ENCODE data around the gene ITGA2.
A peak's percentile ranks its signal among the peaks of the same experiment; 100 is the strongest.

The ITGA2 gene

GRCh38 chr5:53017794-53018391 is 28.7 kb downstream of the ITGA2 start:
- no peak for DNase-seq

DNA sequence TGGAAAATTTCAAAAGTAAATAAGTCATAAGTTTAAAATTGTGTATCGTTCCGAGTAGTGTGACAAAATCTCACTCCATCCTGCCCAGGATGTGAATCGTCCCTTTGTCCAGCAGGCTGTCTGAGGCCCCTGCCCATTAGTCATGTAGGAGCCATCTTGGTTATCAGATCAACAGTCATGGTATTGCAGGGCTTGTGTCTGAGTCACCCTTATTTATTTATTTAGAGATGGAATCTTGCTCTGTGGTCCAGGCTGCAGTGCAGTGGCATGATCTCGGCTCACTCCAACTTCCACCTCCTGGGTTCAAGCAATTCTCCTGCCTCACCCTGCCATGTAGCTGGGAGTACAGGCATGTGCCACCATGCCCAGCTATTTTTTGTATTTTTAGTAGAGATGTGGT is 30.2 kb downstream of the ITGA2 start:
- DNase-seq, result no peak

DNA sequence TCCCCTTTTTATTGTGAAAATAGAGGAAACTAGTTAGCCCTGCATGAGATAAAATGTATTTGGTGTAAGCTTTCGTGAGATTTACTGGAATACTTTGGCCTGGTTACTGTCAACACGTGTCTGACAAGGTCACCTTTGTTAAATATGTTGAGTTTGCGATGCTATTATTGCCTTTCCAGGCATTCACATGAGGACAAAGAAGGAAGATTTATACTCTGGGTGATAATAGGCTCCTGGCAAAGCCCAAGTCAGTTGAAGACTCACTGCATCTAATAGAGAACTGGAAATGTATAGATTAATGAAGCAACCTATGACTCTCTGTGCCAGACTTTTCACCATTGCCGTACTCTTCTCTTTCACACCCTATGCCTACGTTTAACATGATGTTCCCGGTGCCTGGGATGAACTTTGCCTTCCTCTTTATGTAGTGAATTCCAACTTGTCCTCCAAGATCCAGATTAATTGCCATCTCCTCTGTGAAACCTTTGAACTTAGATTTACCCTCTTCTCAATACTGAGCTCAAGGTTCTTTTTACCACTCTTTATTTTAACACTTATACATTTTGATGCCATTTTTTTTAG is 33.9 kb downstream of the ITGA2 start:
- DNase-seq, result no peak

GRCh38 chr5:53023969-53024368 is 34.8 kb downstream of the ITGA2 start:
- DNase-seq, result no peak

GRCh38 chr5:53024535-53024934 is 35.4 kb downstream of the ITGA2 start:
- no peak for DNase-seq

GRCh38 chr5:53025487-53025886 is 36.3 kb downstream of the ITGA2 start:
- no peak for DNase-seq

GRCh38 chr5:53027913-53028312 is 38.8 kb downstream of the ITGA2 start:
- DNase-seq, result peak in 3 of 56 donors; percentile 6 to 14 (median 7)

DNA sequence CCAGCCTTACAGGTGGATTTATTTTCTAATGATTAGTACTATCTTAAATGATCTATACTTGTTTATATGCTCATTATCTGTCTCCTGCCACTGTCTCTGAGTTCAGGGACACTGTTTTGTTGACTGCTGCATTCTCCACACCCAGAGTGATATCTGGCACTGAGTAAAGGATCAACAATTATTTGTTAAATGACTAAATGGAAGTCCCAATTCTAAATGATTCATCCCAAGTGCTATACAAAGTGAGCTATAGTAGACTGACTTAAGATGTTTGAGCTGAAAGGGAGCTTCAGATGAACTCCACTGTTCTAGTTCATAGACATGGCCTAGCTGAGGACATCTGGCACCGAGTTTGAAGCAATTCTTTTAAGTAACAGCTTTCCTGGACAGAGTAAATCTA is 40.5 kb downstream of the ITGA2 start:
- DNase-seq, result no peak

GRCh38 chr5:53030893-53031292 is 41.7 kb downstream of the ITGA2 start:
- no peak for DNase-seq

DNA sequence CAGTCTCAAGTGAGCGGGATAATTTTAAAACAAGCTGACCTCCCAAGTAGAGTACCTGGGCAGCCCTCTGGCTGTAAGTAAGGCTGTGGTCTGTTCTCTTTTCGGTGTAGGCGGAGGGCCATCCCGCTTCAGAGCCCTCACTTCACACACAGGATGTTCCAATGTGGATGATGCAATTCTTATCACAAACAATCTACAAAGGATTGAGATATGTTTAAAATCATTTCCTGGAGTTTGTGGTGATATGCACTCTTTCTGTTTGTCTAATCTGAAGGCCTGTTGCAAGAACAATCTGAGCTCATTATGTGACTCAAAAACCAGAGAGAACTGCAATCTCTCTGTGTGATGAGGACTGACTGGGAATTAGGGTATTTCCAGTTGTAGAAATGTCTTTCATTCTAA is 42.5 kb downstream of the ITGA2 start:
- no peak for DNase-seq

DNA sequence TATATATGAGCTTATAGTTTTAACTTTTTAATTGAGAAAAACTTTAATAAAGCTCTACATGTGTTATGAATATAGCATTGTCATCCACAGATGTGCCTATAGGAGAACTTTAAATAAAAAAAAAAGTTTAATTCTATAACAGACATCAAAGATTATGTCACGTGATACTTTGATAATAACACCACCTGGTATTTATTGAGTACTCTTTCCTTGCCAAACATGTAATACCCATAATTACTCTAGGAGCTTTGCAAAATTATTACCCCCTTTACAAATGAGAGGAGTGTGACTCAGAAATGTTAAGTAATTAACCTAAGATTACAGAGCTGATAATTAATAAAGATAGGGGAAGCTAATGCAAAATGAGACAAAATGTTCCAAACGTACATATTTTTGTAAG is 43.0 kb downstream of the ITGA2 start:
- DNase-seq, result no peak

DNA sequence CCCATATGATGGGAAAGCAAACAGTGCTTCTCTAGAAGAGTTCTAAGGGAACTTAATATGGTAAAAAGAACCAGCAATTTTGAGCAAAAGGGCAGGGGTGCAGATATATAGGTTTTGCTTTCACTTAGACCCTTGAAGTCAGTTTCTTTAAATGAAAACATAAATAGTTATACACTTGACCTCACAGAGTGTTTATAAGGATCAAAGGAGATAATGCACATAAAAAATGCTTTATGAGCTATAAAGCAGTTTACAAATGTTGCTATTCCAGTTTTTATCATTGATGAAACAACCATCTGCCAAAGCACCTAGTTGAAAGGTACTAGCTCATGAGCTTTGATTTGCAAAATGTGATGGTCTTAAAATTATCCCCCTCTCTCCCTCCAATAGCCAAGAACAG is 45.7 kb downstream of the ITGA2 start:
- DNase-seq, result no peak

GRCh38 chr5:53035868-53036381 is 46.8 kb downstream of the ITGA2 start:
- no peak for DNase-seq

DNA sequence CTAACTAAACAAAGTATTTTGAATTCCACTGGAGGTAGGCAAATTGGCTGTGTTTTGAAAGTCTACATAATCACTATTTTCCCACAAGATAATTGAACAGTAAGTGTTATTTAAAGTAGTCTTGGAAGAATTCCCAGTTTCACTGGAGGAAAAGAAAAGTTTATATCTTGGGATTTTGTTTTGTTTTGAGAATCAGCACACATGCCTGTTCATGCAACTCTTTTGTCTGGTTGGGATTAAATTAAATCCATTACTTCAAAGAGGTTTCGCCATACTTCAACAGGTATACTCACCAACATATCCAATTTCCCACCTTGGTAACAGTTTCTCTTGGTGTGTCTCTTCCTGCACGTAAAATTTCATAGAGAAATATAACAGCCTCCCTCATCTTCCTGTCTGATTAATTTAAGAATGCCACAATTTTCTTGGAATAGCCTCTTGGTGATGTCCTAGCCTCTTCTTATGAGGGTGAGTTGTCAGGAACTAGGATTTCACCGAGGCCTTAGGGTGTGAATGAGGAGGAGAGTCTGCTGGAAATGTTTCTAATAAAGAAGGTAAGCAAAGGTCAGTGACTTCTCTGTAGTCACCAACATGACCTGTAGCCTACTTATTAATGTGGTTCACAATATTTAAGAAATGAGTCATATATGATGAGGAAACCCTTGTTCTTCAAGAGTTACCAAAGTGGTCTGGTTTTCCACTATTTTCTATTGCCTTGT is 48.1 kb downstream of the ITGA2 start:
- no peak for DNase-seq

GRCh38 chr5:53038196-53038847 is 49.2 kb downstream of the ITGA2 start:
- DNase-seq, result no peak

- DNase-seq, result no peak
Observed at GRCh38 chr5:53039855-53040254, 50.7 kb downstream of the ITGA2 start.

GRCh38 chr5:53041071-53041692 is 52.0 kb downstream of the ITGA2 start:
- DNase-seq, result no peak

DNA sequence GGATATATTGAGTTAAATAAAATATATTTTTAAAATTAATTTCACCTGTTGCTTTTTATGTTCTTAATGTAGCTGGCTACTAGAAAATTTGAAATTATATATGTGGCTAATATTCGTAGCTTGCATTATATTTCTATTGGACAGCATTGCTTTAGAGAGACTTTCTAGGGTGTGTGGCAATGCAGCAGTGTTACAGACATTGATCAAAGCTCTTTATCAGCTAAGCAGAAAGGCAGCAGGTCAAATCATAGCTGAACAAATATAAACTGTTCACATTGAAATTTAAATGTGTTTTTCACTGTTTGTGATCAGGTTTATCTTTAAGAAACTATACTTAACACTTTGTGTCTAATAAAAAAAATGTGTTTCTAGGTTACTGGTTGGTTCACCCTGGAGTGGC is 52.6 kb downstream of the ITGA2 start:
- no peak for DNase-seq

- no peak for DNase-seq
Observed at GRCh38 chr5:53045263-53045662, 56.1 kb downstream of the ITGA2 start.

GRCh38 chr5:53048248-53048647 is 59.1 kb downstream of the ITGA2 start:
- DNase-seq, result no peak

- DNase-seq, result no peak
Observed at GRCh38 chr5:53052499-53052898, 63.3 kb downstream of the ITGA2 start.

DNA sequence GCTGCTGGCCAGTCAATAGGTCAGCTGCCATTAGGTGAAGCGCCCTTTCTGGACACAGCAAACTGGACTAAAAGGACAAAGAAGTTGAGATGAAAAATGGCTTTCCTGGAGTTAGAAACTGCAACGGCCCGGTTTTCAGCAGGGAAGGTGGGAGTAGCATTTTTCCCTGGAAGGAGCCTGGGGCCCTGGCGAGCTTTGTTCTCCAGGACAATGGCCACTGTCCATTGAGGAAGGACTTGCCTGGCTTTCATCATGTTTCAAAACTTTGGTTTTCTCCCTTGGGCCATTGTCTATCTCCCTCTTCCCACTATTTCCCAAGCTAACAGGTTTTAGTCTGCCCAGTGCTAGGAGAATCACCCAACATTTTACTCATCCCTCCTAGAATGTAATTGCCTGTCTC is 64.2 kb downstream of the ITGA2 start:
- DNase-seq, result no peak

Data from amygdala (tissue), 56 donors.